ENCODE data around the gene CDC14A. TPM values are rescaled to one million over a fixed set of nuclear protein-coding genes. Genes with fewer than 3 reads are reported as not detected.

CDC14A gene
- total RNA-seq, 4 donors from 2014 or later: 6.6 to 12.2 (median 7.4) TPM

DNA sequence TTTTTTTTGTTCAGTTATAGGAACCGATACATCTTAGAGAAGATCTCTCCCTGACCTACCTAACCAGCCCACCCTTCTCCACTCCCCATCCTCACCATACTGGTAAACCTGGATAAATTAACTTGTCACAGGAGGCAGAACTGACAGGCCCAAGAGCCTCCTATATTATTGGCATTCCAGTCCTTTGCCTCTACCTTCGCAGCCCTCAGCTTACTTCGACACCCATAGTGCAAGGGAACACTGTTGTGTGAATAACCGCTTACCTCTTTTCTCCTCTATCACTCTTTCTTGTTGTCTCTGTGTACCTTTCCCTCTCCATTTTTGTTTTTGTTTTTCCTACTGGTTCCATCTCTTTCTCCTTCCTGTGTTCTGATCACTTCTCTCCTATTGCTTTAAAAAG lies 58.7 kb downstream of the CDC14A start:
- H3K9me3 ChIP-seq: no peaks in the 10 kb centered on the region
- no peak overlapping the region for H3K27ac ChIP-seq (replicated peaks in 1 of 4)
- no peaks in the 10 kb centered on the region for H3K36me3 ChIP-seq
- intact Hi-C loops (cut with DNase I): no loop called here
- no peak for TF ChIP-seq POLR2A (IDR thresholded peaks at IDR 0.05; ENCODE audit: low read depth)
- no peak for TF ChIP-seq EP300 (IDR thresholded peaks at IDR 0.05)
- TF ChIP-seq POLR2AphosphoS5 (IDR thresholded peaks at IDR 0.05): no peak
- no peak for TF ChIP-seq CTCF (IDR thresholded peaks at IDR 0.05)
- H3K27me3 ChIP-seq: no peaks in the 10 kb centered on the region
- 95% methylated on average over 4 of the region's 4 CpGs for WGBS
- peaks cover 0 to 26% (median 0%) of the 10 kb centered on the region in 4 donors for H3K4me1 ChIP-seq
- H3K4me3 ChIP-seq: no peak overlapping the region
- no peak for DNase-seq (ENCODE audit: extremely low spot score)

GRCh38 chr1:100411574-100411973 lies 59.3 kb downstream of the CDC14A start:
- Histone ChIP-seq H3K27me3 (no peaks in the 10 kb centered on the region), H3K27ac (replicated peaks in 1 of 4) (no peak overlapping the region), H3K4me1 (peaks cover 0 to 26% (median 0%) of the 10 kb centered on the region in 4 donors), H3K9me3 (no peaks in the 10 kb centered on the region), H3K36me3 (no peaks in the 10 kb centered on the region), H3K4me3 (no peak overlapping the region)
- no peak for DNase-seq (ENCODE audit: extremely low spot score)
- TF ChIP-seq CTCF (IDR thresholded peaks at IDR 0.05): no peak
- no peak for TF ChIP-seq POLR2A (IDR thresholded peaks at IDR 0.05; ENCODE audit: low read depth)
- TF ChIP-seq POLR2AphosphoS5 (IDR thresholded peaks at IDR 0.05): no peak
- intact Hi-C loops (cut with DNase I): no loop called here

DNA sequence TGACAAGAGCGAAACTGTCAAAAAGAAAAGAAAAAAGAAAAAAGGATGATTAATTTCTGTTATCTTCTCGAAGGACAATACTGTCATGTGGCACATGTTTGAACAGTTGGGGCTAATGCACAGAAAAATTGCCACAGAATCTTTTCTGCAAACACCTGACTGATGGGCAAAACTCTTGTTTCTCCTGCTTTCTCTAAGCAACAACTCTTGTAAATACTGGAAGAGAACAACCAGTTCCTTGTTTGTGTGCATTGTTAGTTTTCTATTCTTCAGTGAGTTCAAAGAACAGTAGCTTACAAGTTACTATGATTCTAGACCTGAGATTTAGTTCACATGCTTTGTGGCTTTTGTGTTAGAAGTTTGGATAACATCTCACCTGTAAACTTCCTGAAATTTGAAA lies 60.7 kb downstream of the CDC14A start:
- no peak for DNase-seq (ENCODE audit: extremely low spot score)
- no peaks in the 10 kb centered on the region for H3K36me3 ChIP-seq
- no peak overlapping the region for H3K27ac ChIP-seq (replicated peaks in 1 of 4)
- TF ChIP-seq POLR2AphosphoS5 (IDR thresholded peaks at IDR 0.05) (no peak), CTCF (IDR thresholded peaks at IDR 0.05) (no peak), POLR2A (IDR thresholded peaks at IDR 0.05; ENCODE audit: low read depth) (no peak), EP300 (IDR thresholded peaks at IDR 0.05) (no peak)
- H3K4me3 ChIP-seq: no peak overlapping the region
- no peaks in the 10 kb centered on the region for H3K9me3 ChIP-seq
- H3K27me3 ChIP-seq: no peaks in the 10 kb centered on the region
- H3K4me1 ChIP-seq: peaks cover 0 to 26% (median 0%) of the 10 kb centered on the region in 4 donors
- 84% methylated on average over 2 of the region's 2 CpGs for WGBS
- intact Hi-C loops (cut with DNase I): no loop called here

- 78% methylated on average over 5 of the region's 5 CpGs for WGBS
- H3K4me1 ChIP-seq: peaks cover 0 to 26% (median 0%) of the 10 kb centered on the region in 4 donors
- no peak overlapping the region for H3K4me3 ChIP-seq
- TF ChIP-seq EP300 (IDR thresholded peaks at IDR 0.05) (no peak), POLR2A (IDR thresholded peaks at IDR 0.05; ENCODE audit: low read depth) (no peak), POLR2AphosphoS5 (IDR thresholded peaks at IDR 0.05) (no peak), CTCF (IDR thresholded peaks at IDR 0.05) (no peak)
- DNase-seq (ENCODE audit: extremely low spot score): no peak
- intact Hi-C loops (cut with DNase I): no loop called here
- H3K36me3 ChIP-seq: no peaks in the 10 kb centered on the region
- H3K9me3 ChIP-seq: no peaks in the 10 kb centered on the region
- no peaks in the 10 kb centered on the region for H3K27me3 ChIP-seq
- H3K27ac ChIP-seq (replicated peaks in 1 of 4): no peak overlapping the region
These were observed 62.6 kb downstream of the CDC14A start for GRCh38 chr1:100414693-100415497.

- no peak for DNase-seq (ENCODE audit: extremely low spot score)
- Histone ChIP-seq H3K27ac (replicated peaks in 1 of 4) (no peak overlapping the region), H3K9me3 (no peaks in the 10 kb centered on the region), H3K4me3 (no peak overlapping the region), H3K27me3 (no peaks in the 10 kb centered on the region), H3K36me3 (no peaks in the 10 kb centered on the region), H3K4me1 (peaks cover 0 to 26% (median 0%) of the 10 kb centered on the region in 4 donors)
- intact Hi-C loops (cut with DNase I): no loop called here
- TF ChIP-seq POLR2A (IDR thresholded peaks at IDR 0.05; ENCODE audit: low read depth): no peak
- no peak for TF ChIP-seq POLR2AphosphoS5 (IDR thresholded peaks at IDR 0.05)
These were observed 63.1 kb downstream of the CDC14A start for GRCh38 chr1:100415498-100415778.
